IMR-90 (cell line): ENCODE measurements around the gene CSAD. TPM values are rescaled to one million over a fixed set of nuclear protein-coding genes. Genes with fewer than 3 reads are reported as not detected.

ENCODE experiments used
- ATAC-seq: fragments of 200-7000 bp; cut with Tn5 transposase; 2 replicates; pipeline ENCODE4 v1.9.1; 2020; ENCODE audit warnings: low read depth, mild to moderate bottlenecking, moderate library complexity
- BruUV-seq: library from RNA; stranded (reverse); fragments of 400-500 nt; replicated peaks from 2 replicates; lab custom pipeline; 2021; lab: Mats Ljungman, UMichigan
- CTCF ChIA-PET: fragments of 300-600 bp; formaldehyde crosslinking; extraction: SDS; loops from one replicate; lab custom pipeline; 2021; ENCODE audit warnings: antibody characterized with exemption; lab: Yijun Ruan, JAX
- POLR2A ChIA-PET: fragments of 300-600 bp; sonication (Branson Sonifier 250); formaldehyde crosslinking; loops from one replicate; lab custom pipeline; 2022; ENCODE audit warnings: antibody characterized with exemption; ENCODE audit not compliant: unreplicated experiment; lab: Charles Lee
- DNase-seq: peaks from one replicate; pipeline ENCODE4 v3.0.0; 2013
- H2AFZ ChIP-seq: replicated peaks from 2 replicates; pipeline ENCODE3; 2013; ENCODE audit warnings: low read length, mild to moderate bottlenecking; ENCODE audit not compliant: poor library complexity
- H2AK5ac ChIP-seq: 2 replicates; pipeline ENCODE4 v1.6.1; 2013; ENCODE audit warnings: low read depth, low read length, inconsistent platforms
- H2AK9ac ChIP-seq: replicated peaks from 2 replicates; pipeline ENCODE3; 2013; ENCODE audit warnings: mild to moderate bottlenecking, low read depth, low read length, moderate library complexity; ENCODE audit not compliant: poor library complexity
- H2BK120ac ChIP-seq: 2 replicates; pipeline ENCODE4 v1.6.1; 2013; ENCODE audit warnings: low read depth, low read length, inconsistent platforms
- H2BK15ac ChIP-seq: 3 replicates; pipeline ENCODE4 v1.6.1; 2013; ENCODE audit warnings: low read depth, low read length, inconsistent platforms
- H2BK20ac ChIP-seq: 2 replicates; pipeline ENCODE4 v1.6.1; 2013; ENCODE audit warnings: low read depth, mild to moderate bottlenecking, inconsistent platforms, low read length, moderate library complexity
- H2BK5ac ChIP-seq: 2 replicates; pipeline ENCODE4 v1.6.1; 2013; ENCODE audit warnings: mild to moderate bottlenecking, low read depth, low read length, inconsistent platforms; ENCODE audit not compliant: poor library complexity, severe bottlenecking
- H3K14ac ChIP-seq: replicated peaks from 2 replicates; pipeline ENCODE4 v1.6.1; 2013; ENCODE audit warnings: low read depth, low read length, inconsistent platforms
- H3K18ac ChIP-seq: 2 replicates; pipeline ENCODE4 v1.6.1; 2013; ENCODE audit warnings: low read depth, low read length, control low read depth
- H3K23ac ChIP-seq: 2 replicates; pipeline ENCODE4 v1.6.1; 2013; ENCODE audit warnings: low read depth, low read length, inconsistent platforms
- H3K27ac ChIP-seq: 2 replicates; pipeline ENCODE4 v1.5.1; 2013; ENCODE audit warnings: mild to moderate bottlenecking, control low read depth, low read length; ENCODE audit not compliant: insufficient read depth
- H3K27me3 ChIP-seq: 2 replicates; pipeline ENCODE4 v1.6.1; 2013; ENCODE audit warnings: low read length; ENCODE audit not compliant: control insufficient read depth, insufficient read depth
- H3K36me3 ChIP-seq: 2 replicates; pipeline ENCODE4 v1.6.1; 2013; ENCODE audit warnings: low read length, mixed read lengths; ENCODE audit not compliant: control insufficient read depth, insufficient read depth
- H3K4ac ChIP-seq: 2 replicates; pipeline ENCODE4 v1.6.1; 2013; ENCODE audit warnings: low read depth, low read length, inconsistent platforms
- H3K4me1 ChIP-seq: 2 replicates; pipeline ENCODE4 v1.6.1; 2013; ENCODE audit warnings: low read length, mixed read lengths; ENCODE audit not compliant: control insufficient read depth, insufficient read depth
- H3K4me2 ChIP-seq: 2 replicates; pipeline ENCODE4 v1.6.1; 2013; ENCODE audit warnings: low read depth, mild to moderate bottlenecking, control low read depth, low read length, moderate library complexity
- H3K4me3 ChIP-seq: 2 replicates; pipeline ENCODE4 v1.5.1; 2013; ENCODE audit warnings: low read depth, mild to moderate bottlenecking, control low read depth, low read length, moderate library complexity; ENCODE audit not compliant: insufficient read depth
- H3K56ac ChIP-seq: 2 replicates; pipeline ENCODE4 v1.6.1; 2013; ENCODE audit warnings: low read length, inconsistent platforms; ENCODE audit not compliant: insufficient read depth; ENCODE audit errors: extremely low read depth
- H3K79me1 ChIP-seq, 2 experiments: 2 replicates each; pipeline ENCODE4 v1.6.1; 2013; ENCODE audit warnings: low read length in 2 of 2, inconsistent platforms in 1 of 2, low read depth in 1 of 2
- H3K9ac ChIP-seq: 2 replicates; pipeline ENCODE4 v1.6.1; 2013; ENCODE audit warnings: low read depth, low read length, control low read depth
- H3K9me1 ChIP-seq: 2 replicates; pipeline ENCODE4 v1.6.1; 2013; ENCODE audit warnings: low read length, inconsistent platforms; ENCODE audit not compliant: insufficient read depth
- H3K9me3 ChIP-seq: 2 replicates; pipeline ENCODE4 v1.6.1; 2013; ENCODE audit warnings: low read length; ENCODE audit not compliant: control insufficient read depth, insufficient read depth
- H4K20me1 ChIP-seq: 2 replicates; pipeline ENCODE4 v1.6.1; 2013; ENCODE audit warnings: low read length, inconsistent platforms; ENCODE audit not compliant: insufficient read depth
- H4K5ac ChIP-seq: 2 replicates; pipeline ENCODE4 v1.6.1; 2013; ENCODE audit warnings: mild to moderate bottlenecking, low read depth, low read length, control low read depth
- H4K8ac ChIP-seq, 2 experiments: 2 replicates each; pipeline ENCODE4 v1.6.1; 2013; ENCODE audit warnings: low read depth in 2 of 2, low read length in 2 of 2, control low read depth in 1 of 2, inconsistent platforms in 1 of 2
- H4K91ac ChIP-seq: 2 replicates; pipeline ENCODE4 v1.6.1; 2013; ENCODE audit warnings: low read depth, low read length, inconsistent platforms; ENCODE audit not compliant: insufficient read depth
- CTCF ChIP-seq: conservative IDR thresholded peaks from 2 replicates; pipeline ENCODE4 v1.5.1; 2012; ENCODE audit warnings: mild to moderate bottlenecking, low read depth, low read length, improper control_type of control experiment
- FOS ChIP-seq: fragments of 150-350 bp; IDR thresholded peaks from 2 replicates; pipeline ENCODE4 v1.6.1; 2016; ENCODE audit warnings: low read depth, low read length
- MXI1 ChIP-seq: IDR thresholded peaks from 2 replicates; pipeline ENCODE4 v1.6.1; 2012; ENCODE audit warnings: low read depth, mild to moderate bottlenecking, low read length, moderate library complexity, borderline replicate concordance
- RAD21 ChIP-seq: IDR thresholded peaks from 2 replicates; pipeline ENCODE4 v1.6.1; 2012; ENCODE audit warnings: low read length, improper control_type of control experiment
- SMC3 ChIP-seq: fragments of 150-350 bp; IDR thresholded peaks from 2 replicates; pipeline ENCODE4 v1.6.1; 2016; ENCODE audit warnings: low read depth, mild to moderate bottlenecking, antibody characterized with exemption, low read length, moderate library complexity
- WGBS, 2 experiments: methylation state at CpG; one replicate each; pipeline versions ENCODE4 v1.1.5 to v1.1.7; 2013; ENCODE audit warnings: missing lambda C conversion rate in 2 of 2; ENCODE audit not compliant: insufficient read length in 1 of 2; ENCODE audit errors: extremely low coverage in 2 of 2; 5-methylcytosine and 5-hydroxymethylcytosine counted together
- dilution Hi-C: fragments of 300-500 bp; cut with HindIII; formaldehyde crosslinking; loops from one replicate; pipeline ENCODE4 v1.14.3; 2018; ENCODE audit warnings: low sequenced_read_pairs; ENCODE audit not compliant: unreplicated experiment
- in situ Hi-C: fragments of 300-500 bp; cut with MboI; formaldehyde crosslinking; loops from 3 replicates; pipeline ENCODE4 v1.14.3; 2019; ENCODE audit warnings: low sequenced_read_pairs, inconsistent platforms, mixed read lengths
- intact Hi-C: fragments of 100-400 bp; cut with micrococcal nuclease; formaldehyde crosslinking; loops from 2 replicates; pipeline ENCODE4 v1.10.0; 2022
- polyA plus RNA-seq, 3 experiments: library from polyadenylated mRNA; depleted of rRNA; stranded (reverse); fragments of >200 nt; gene quantifications; 2 replicates each; pipeline ENCODE4 v1.2.3, GENCODE V29; 2012; ENCODE audit warnings: low replicate concordance in 1 of 3
- total RNA-seq: library from RNA; depleted of rRNA; stranded (reverse); fragments of >200 nt; gene quantifications from 2 replicates; pipeline ENCODE4 v1.2.3, GENCODE V29; 2012

The CSAD gene
- total and polyA plus RNA-seq, 2 of the 4 experiments (the other 2 are of a cell fraction): 5.4 to 45.6 TPM

GRCh38 chr12:53211476-53212381 lies 31.0 kb upstream of the CSAD start:
- peaks cover 7% of the 10 kb centered on the region for H3K4me1 ChIP-seq
- no peak overlapping the region for H3K56ac ChIP-seq
- H4K5ac ChIP-seq: no peak overlapping the region
- H3K9me1 ChIP-seq: peaks cover 23% of the 10 kb centered on the region
- in situ Hi-C loops (loop anchor here (5.0 to 10.0 kb wide), 2 partner anchors 76 to 303 kb away; no protein-coding TSS in a partner anchor), dilution Hi-C loops (no loop called here), intact Hi-C loops (loop anchor here (2.0 to 10.0 kb wide), 3 partner anchors 41 to 296 kb away; partner anchors contain the start of genes AAAS and NPFF)
- no peak overlapping the region for H3K27ac ChIP-seq
- H3K9me3 ChIP-seq: no peaks in the 10 kb centered on the region
- H2BK5ac ChIP-seq: no peak overlapping the region
- no TSS peak for BruUV-seq
- H2AFZ ChIP-seq: no peak overlapping the region
- H2AK9ac ChIP-seq: no peak overlapping the region
- 93% methylated on average over 5 of the region's 13 CpGs; no CpG with 5 or more reads in 1 of the 2 experiments for WGBS, 2 experiments
- no peak overlapping the region for H4K8ac ChIP-seq
- peak; percentile 19; the same call in 1 of the 2 replicates for TF ChIP-seq RAD21
- no peak for TF ChIP-seq MXI1
- TF ChIP-seq CTCF: no peak; the same call in 1 of the 2 replicates
- TF ChIP-seq FOS: no peak
- TF ChIP-seq SMC3: no peak
- POLR2A ChIA-PET: interaction anchor here (0.6 kb wide), 1 partner anchor 33 kb away, joined by 3 read pairs; no protein-coding TSS in a partner anchor
- no peak overlapping the region for H3K23ac ChIP-seq
- H2AK5ac ChIP-seq: no peak overlapping the region
- no peak overlapping the region for H3K18ac ChIP-seq
- no peak overlapping the region for H4K91ac ChIP-seq
- peaks cover 8% of the 10 kb centered on the region; the same call in 1 of the 2 replicates for H4K20me1 ChIP-seq
- H3K79me1 ChIP-seq: peaks cover 18 to 33% of the 10 kb centered on the region in 2 experiments
- H3K14ac ChIP-seq: no peak overlapping the region
- no peak overlapping the region for H3K4me3 ChIP-seq
- CTCF ChIA-PET: interaction anchor here (0.6 to 1.1 kb wide), 4 partner anchors 56 to 112 kb away, joined by 3 to 5 read pairs (median 3); no protein-coding TSS in a partner anchor
- no peak for DNase-seq
- H3K36me3 ChIP-seq: peaks cover 47% of the 10 kb centered on the region
- H2BK15ac ChIP-seq: no peak overlapping the region
- no peak overlapping the region for H3K4me2 ChIP-seq
- H2BK120ac ChIP-seq: no peak overlapping the region
- no peaks in the 10 kb centered on the region for H3K27me3 ChIP-seq
- no peak overlapping the region for H2BK20ac ChIP-seq
- H3K4ac ChIP-seq: no peak overlapping the region
- no peak overlapping the region for H3K9ac ChIP-seq
- no peak for ATAC-seq
